Activated CD4-positive, CD25-positive, alpha-beta regulatory T cell treated with anti-CD3 and anti-CD28 coated beads, Interleukin-2, amount 50 U/mL, for 16 hours (primary cell): Measurements from ENCODE around the gene SLC25A48.

Experiments
- DNase-seq: peaks from one replicate; pipeline ENCODE4 v3.0.0-alpha.2; 2020; ENCODE audit warnings: low read depth, low spot score

The SLC25A48 gene

GRCh38 chr5:135834639-135835529 is at the start of gene SLC25A48:
SLC25A48 (plus strand) TSS chr5:135834663; CDS start chr5:135834848, 185 bp downstream.
- no peak for DNase-seq

- no peak for DNase-seq
These were observed 33.8 kb upstream of the SLC25A48 start for GRCh38 chr5:135800656-135801055.

DNA sequence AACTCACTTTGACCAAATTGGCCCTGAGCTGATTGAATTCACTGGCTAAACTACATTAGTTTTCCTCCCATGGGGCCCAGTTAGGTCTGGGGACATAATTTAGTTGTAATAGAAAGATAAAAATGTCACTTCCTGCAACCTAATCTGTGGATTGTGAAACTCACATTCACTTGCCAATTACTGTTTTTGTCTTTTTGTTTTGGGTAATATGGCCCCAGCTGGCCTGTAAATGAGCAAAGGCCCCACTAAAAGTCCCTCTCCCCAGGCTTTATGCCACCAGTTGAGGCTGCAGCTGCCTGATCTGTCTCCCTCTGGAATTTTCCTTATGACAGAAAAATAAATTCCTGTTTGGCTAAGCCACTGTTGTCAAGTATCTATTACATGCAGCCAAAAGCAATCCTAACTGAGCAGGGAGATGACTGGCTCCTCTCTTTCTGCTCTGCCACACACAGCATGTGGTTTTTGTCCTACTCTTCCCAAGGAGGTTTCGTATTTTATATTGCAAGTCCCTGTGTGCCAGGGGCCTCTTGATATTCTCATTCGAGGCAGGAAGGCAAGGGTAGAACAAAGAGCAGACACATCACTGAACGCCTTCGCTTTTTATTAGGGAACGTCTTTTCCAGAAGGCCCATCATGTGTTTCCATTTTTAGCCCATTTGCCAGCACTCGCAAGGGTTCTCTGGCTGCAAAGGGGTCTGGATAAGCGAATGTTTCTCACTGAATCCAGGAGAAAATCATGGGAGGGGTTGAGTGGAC is 24.1 kb upstream of the SLC25A48 start:
- no peak for DNase-seq

DNA sequence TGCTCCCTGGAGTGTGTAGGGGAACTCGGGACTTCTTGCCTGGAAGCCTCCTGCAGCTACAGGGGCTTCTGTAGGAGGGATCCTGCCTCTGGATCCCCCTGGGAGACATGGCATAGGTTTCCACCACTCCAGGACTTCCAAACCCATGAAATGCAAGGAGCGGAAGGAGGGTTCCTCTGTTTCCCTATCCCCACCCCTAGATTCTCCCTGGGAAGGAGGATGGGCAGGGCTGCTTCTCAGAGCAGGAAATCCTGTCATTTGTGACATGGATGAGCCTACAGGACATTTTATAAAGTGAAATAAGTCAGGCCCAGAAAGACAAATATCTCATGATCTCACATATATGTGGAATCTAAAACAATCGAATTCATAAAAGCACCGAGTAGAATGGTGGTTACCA is 23.5 kb upstream of the SLC25A48 start:
- DNase-seq, result no peak

DNA sequence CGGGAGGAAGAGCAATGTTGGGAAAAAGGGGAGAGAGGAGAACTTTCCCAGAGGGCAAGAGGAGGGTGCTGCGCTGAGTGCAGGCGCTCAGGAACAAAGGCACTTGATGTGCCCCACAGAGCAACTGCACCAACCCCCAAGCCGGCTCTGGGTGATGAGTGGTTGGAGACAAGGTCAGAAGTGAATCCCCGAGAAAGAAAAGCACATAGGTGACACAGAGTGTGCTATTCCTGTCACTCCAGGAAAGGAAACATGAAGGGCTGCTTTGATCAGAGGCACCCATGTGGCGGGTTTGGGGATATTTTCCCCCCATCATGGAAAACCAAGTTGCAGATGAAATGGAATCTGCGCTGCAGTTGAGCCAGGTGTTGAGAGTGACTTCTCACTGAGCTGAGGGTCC is 20.7 kb upstream of the SLC25A48 start:
- no peak for DNase-seq

DNA sequence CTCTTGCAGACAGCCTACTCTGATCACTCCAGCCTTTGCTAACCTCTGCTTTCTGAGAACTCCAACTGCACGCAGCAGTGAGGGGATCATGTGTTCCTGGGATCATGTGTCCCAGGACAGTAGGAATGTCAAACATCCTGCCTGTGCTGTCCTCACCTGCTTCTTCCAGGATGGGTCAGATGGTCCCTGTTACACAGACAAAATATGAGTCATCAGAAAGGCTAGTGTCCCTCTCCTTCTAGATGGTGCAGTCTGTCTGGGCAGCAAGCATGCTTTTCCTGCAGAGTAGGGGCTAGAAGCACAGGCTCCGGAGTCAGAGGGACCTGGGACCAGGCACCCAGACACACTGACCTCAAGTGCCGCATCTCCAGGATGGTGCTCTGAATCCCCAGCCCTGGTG is 20.1 kb upstream of the SLC25A48 start:
- DNase-seq, result no peak

- no peak for DNase-seq
These were observed 19.7 kb upstream of the SLC25A48 start for GRCh38 chr5:135814812-135815211.

- no peak for DNase-seq
These were observed 13.2 kb upstream of the SLC25A48 start for GRCh38 chr5:135821061-135821801.

DNA sequence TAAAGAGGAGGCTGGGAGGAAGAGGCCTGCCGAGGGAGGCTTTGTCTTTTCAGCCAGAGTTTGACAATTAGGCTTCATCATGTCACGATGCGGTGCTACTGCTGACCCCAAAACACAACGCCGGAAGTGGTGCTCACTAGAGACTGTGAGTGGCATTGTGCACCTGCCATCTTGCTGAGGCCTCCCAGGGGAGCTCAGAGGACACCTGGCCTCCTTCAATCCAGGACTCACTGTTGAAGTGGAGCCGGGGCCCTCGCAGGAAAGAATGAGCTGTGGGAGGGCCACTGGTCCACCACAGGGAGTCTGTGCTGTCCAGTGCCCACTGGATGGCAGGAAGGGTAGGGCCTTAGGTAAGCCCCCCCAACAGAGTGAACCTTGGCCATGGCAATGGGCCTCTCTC is 12.7 kb upstream of the SLC25A48 start:
- no peak for DNase-seq

- no peak for DNase-seq
These were observed 12.2 kb upstream of the SLC25A48 start for GRCh38 chr5:135822286-135822685.

GRCh38 chr5:135822959-135823358 is 11.5 kb upstream of the SLC25A48 start:
- DNase-seq, result no peak

GRCh38 chr5:135823881-135824280 is 10.6 kb upstream of the SLC25A48 start:
- no peak for DNase-seq

DNA sequence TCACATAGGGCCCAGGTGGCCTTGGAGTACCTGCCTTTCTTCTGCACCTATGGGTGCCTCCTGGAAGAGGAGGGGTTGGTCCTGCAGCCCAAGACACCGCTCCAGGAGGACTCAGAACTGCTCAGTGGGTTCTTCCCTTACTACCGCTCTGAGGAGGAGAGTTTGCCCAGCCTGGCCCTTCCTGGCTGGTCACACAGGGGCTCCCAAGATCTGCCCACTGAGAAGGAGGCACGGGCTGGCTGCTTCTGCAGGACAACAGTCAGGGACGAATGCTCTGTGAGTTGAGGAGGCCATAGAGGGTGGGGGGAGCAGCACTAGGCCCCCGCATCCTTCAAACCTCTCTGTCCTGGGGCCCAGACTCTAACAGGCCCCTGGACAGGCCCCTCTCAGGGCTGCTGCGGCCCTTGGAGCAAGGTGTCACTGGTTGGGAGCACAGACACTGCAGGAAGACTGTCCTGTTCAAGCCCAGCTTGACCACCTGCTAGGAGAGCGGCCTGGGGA is 9.9 kb upstream of the SLC25A48 start:
- DNase-seq, result no peak

- no peak for DNase-seq
These were observed 8.9 kb upstream of the SLC25A48 start for GRCh38 chr5:135825373-135826220.

DNA sequence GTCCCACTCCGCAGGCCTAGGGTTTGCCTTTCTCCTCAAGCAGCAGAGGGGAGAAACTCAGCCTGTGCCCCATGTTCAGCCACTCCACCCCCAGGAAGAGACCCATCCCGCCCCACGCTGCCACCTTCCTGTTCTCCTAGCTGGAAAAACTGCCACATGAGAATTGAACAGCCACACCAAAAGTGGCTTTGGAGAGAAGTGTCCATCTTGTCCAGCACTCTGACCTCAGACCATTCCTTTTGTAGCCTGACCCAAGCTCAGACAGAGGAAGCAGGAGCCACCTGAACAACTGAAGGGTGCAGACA is 8.3 kb upstream of the SLC25A48 start:
- DNase-seq, result no peak

DNA sequence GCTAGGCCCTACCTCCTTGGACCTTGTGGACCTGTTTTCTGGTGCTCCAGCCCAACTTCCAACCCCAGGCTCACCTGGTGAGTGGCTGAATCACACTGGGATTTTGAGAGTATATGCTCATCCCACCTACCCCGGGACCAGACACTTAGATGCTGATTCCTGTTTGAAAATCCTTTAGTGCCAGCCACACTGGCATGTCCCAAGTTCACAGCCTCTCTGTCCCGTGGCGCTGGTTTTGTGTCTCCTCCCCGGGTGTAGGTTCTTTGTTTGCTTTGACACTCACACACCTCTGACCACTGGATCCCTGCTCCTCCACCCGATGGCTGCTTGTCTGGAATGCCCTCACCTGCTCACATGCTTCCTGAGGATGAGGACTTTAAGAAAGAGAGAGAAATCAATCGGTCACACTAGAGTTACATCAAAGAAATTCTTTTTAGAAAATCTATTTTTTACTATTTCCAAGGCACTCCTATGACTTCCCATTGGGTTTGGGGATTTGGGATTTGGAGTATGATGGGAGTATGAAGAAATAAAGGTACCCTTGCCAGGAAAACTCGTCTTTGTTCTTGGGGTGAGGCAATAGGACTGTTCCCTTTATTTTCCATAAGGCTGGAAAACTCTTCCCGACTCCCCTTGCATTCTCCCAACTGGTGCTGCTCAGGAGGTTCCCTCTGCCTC is 7.3 kb upstream of the SLC25A48 start:
- DNase-seq, result no peak

DNA sequence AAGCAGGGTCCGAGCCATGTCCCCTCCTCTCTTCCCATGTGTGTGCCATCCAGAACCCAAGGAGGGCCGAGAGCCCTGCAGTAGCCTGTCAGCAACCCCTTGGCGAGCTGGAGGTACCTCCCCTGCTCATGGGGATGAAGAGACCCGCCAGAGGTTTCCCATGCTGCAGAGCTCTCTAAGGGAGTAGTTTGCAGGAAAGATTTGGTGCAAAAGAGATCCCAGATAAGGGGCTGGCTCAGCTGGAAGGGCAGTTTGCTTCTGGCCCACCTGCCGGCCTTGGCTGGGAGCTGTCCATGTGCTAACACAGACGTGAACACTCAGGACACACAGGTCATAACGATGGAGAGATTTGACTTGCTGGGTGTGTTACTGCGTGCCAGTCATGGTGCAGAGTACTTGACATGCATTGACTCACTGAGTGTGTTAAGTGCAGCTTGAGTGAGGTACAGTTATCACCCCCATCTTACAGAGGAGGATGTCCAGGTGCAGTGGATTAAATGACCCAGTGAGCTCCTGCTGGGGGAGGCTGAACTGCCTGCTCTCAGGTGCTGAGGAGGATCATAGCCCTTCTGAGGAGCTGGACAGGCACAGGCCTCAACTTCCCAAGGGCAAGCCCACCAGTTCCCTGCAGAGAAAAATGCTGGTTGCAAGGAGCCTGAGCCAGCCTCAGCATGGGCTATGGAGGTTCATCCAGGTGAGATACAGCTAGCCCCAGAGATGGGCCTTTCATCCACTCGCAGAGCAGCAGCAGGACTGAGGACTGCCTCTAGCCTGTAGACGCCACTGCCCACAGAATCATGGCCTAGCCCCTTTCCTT is 6.3 kb upstream of the SLC25A48 start:
- DNase-seq, result no peak

GRCh38 chr5:135828782-135829127 is 5.7 kb upstream of the SLC25A48 start:
- no peak for DNase-seq

- DNase-seq, result no peak
These were observed 5.3 kb upstream of the SLC25A48 start for GRCh38 chr5:135829179-135829578.
